WERI-Rb-1 (cell line): ENCODE results near the gene NT5DC4.

Experiments used
- DNase-seq: peaks from one replicate; pipeline ENCODE4 v3.0.0-alpha.2; 2020
- H3K27ac ChIP-seq: fragments of 250-450 bp; sonication (Bioruptor Pico); 2 replicates; pipeline ENCODE4 v1.5.1; 2020; ENCODE audit warnings: mild to moderate bottlenecking, moderate library complexity
- H3K27me3 ChIP-seq: fragments of 250-450 bp; sonication (Bioruptor Pico); 2 replicates; pipeline ENCODE4 v1.5.1; 2021; ENCODE audit warnings: mild to moderate bottlenecking, low read depth, moderate library complexity; ENCODE audit not compliant: insufficient read depth, severe bottlenecking
- H3K36me3 ChIP-seq: fragments of 250-450 bp; sonication (Bioruptor Pico); 2 replicates; pipeline ENCODE4 v1.5.1; 2020; ENCODE audit warnings: mild to moderate bottlenecking, moderate library complexity
- H3K4me3 ChIP-seq: 2 replicates; pipeline ENCODE4 v1.5.1; 2011; ENCODE audit warnings: low read depth, mild to moderate bottlenecking, control low read depth, low read length
- H3K9me3 ChIP-seq: fragments of 250-450 bp; sonication (Bioruptor Pico); 2 replicates; pipeline ENCODE4 v1.5.1; 2021; ENCODE audit warnings: mild to moderate bottlenecking, moderate library complexity; ENCODE audit not compliant: severe bottlenecking
- TF ChIP-seq, protein P1 (sequence below): IDR thresholded peaks from 2 replicates; pipeline ENCODE4 v1.5.1; 2011; ENCODE audit warnings: low read depth, mild to moderate bottlenecking, control low read depth, inconsistent platforms, low read length

The NT5DC4 gene

GRCh38 chr2:112692918-112693317, 27.9 kb upstream of the NT5DC4 start:
- no peak for DNase-seq
- H3K27me3 ChIP-seq, result no peaks in the 10 kb centered on the region
- H3K4me3 ChIP-seq, result no peak overlapping the region
- H3K27ac ChIP-seq, result no peak overlapping the region
- TF ChIP-seq, protein P1, sequence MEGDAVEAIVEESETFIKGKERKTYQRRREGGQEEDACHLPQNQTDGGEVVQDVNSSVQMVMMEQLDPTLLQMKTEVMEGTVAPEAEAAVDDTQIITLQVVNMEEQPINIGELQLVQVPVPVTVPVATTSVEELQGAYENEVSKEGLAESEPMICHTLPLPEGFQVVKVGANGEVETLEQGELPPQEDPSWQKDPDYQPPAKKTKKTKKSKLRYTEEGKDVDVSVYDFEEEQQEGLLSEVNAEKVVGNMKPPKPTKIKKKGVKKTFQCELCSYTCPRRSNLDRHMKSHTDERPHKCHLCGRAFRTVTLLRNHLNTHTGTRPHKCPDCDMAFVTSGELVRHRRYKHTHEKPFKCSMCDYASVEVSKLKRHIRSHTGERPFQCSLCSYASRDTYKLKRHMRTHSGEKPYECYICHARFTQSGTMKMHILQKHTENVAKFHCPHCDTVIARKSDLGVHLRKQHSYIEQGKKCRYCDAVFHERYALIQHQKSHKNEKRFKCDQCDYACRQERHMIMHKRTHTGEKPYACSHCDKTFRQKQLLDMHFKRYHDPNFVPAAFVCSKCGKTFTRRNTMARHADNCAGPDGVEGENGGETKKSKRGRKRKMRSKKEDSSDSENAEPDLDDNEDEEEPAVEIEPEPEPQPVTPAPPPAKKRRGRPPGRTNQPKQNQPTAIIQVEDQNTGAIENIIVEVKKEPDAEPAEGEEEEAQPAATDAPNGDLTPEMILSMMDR, result no peak
- H3K36me3 ChIP-seq, result no peaks in the 10 kb centered on the region
- H3K9me3 ChIP-seq, result no peaks in the 10 kb centered on the region

- no peak overlapping the region for H3K4me3 ChIP-seq
- H3K27me3 ChIP-seq, result no peaks in the 10 kb centered on the region
- TF ChIP-seq, protein P1, result no peak
- H3K9me3 ChIP-seq, result no peaks in the 10 kb centered on the region
- H3K36me3 ChIP-seq, result no peaks in the 10 kb centered on the region
- H3K27ac ChIP-seq, result no peak overlapping the region
- DNase-seq, result no peak
Observed at GRCh38 chr2:112693596-112693995, 27.2 kb upstream of the NT5DC4 start.

- H3K36me3 ChIP-seq, result no peaks in the 10 kb centered on the region
- no peaks in the 10 kb centered on the region for H3K27me3 ChIP-seq
- H3K9me3 ChIP-seq, result no peaks in the 10 kb centered on the region
- no peak overlapping the region for H3K4me3 ChIP-seq
- DNase-seq, result no peak
- no peak overlapping the region for H3K27ac ChIP-seq
- TF ChIP-seq, protein P1, result no peak
Observed at GRCh38 chr2:112694182-112694581, 26.6 kb upstream of the NT5DC4 start.

GRCh38 chr2:112698834-112699515, 21.8 kb upstream of the NT5DC4 start:
- H3K4me3 ChIP-seq, result no peak overlapping the region
- H3K9me3 ChIP-seq, result no peaks in the 10 kb centered on the region
- H3K27me3 ChIP-seq, result no peaks in the 10 kb centered on the region
- no peak for DNase-seq
- no peak overlapping the region for H3K27ac ChIP-seq
- no peaks in the 10 kb centered on the region for H3K36me3 ChIP-seq
- TF ChIP-seq, protein P1, result no peak

DNA sequence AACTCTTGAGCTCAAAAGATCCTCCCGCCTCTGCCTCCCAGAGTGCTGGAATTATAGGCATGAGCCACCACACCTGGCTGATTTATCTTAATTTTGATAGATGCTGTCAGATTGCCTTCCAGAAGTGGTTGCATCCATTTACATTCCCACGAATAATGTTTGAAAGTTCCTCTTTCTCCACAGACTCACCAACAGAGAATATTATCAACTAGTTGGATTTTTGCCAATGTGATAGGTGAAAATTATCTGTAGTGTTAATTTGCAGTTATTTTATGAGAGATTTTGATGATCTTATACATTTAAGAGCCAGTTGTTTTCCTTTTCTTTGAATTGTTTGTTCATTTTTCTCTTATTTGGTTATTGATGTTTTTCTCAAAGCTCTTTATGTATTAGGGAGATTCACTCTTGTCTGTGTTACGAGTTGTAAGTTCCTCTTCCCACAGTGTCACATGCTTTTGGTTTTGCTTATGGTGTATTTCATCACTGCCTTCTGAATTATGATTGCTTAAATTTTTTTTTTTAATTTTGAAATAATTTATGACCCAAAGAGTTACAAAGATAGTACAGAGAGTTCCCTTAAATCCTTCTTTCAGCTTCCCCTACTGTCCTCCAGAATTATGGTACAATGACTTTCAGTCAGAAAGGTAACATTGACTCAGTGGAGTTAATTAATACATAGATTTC, 20.7 kb upstream of the NT5DC4 start:
- Histone ChIP-seq H3K27me3 (no peaks in the 10 kb centered on the region), H3K4me3 (no peak overlapping the region), H3K36me3 (no peaks in the 10 kb centered on the region), H3K27ac (no peak overlapping the region), H3K9me3 (no peaks in the 10 kb centered on the region)
- DNase-seq, result no peak
- TF ChIP-seq, protein P1, result no peak

GRCh38 chr2:112701052-112701451, 19.8 kb upstream of the NT5DC4 start:
- Histone ChIP-seq H3K36me3 (no peaks in the 10 kb centered on the region), H3K27me3 (no peaks in the 10 kb centered on the region), H3K4me3 (no peak overlapping the region), H3K27ac (no peak overlapping the region), H3K9me3 (no peaks in the 10 kb centered on the region)
- TF ChIP-seq, protein P1, result no peak
- DNase-seq, result no peak
